Neural progenitor cell (in vitro differentiated cells): ENCODE data around the gene RUSC1. TPM values are rescaled to one million over a fixed set of nuclear protein-coding genes. Genes with fewer than 3 reads are reported as not detected.

Experiments
- DNase-seq: peaks from one replicate; pipeline ENCODE4 v3.0.0-alpha.2; 2016; ENCODE audit warnings: low spot score
- H2AFZ ChIP-seq: fragments of 200-600 bp; sonication (generic); replicated peaks from 2 replicates; pipeline ENCODE4 v1.6.1; 2016; ENCODE audit warnings: antibody characterized with exemption
- H3F3A ChIP-seq: fragments of 200-600 bp; sonication (generic); 2 replicates; pipeline ENCODE4 v1.6.1; 2016; ENCODE audit warnings: antibody characterized with exemption, low read depth
- H3K27ac ChIP-seq: fragments of 200-600 bp; sonication (generic); 2 replicates; pipeline ENCODE4 v1.5.1; 2016; ENCODE audit warnings: mild to moderate bottlenecking
- H3K27me3 ChIP-seq: fragments of 200-600 bp; sonication (generic); 2 replicates; pipeline ENCODE4 v1.6.1; 2016; ENCODE audit warnings: mild to moderate bottlenecking, moderate library complexity
- H3K36me3 ChIP-seq: fragments of 200-600 bp; sonication (generic); 2 replicates; pipeline ENCODE4 v1.5.1; 2016
- H3K4me1 ChIP-seq: fragments of 200-600 bp; sonication (generic); 2 replicates; pipeline ENCODE4 v1.6.1; 2016; ENCODE audit warnings: mixed run types
- H3K4me2 ChIP-seq: fragments of 200-600 bp; sonication (generic); 2 replicates; pipeline ENCODE4 v1.6.1; 2016
- H3K4me3 ChIP-seq: fragments of 200-600 bp; sonication (generic); 2 replicates; pipeline ENCODE4 v1.5.1; 2016
- H3K79me2 ChIP-seq: fragments of 200-600 bp; sonication (generic); 2 replicates; pipeline ENCODE4 v1.6.1; 2016; ENCODE audit warnings: low read depth
- H3K9ac ChIP-seq: fragments of 200-600 bp; sonication (generic); 2 replicates; pipeline ENCODE4 v1.6.1; 2016
- H3K9me3 ChIP-seq: fragments of 200-600 bp; sonication (generic); 2 replicates; pipeline ENCODE4 v1.5.1; 2016; ENCODE audit warnings: low read depth
- H4K20me1 ChIP-seq: fragments of 200-600 bp; sonication (generic); 2 replicates; pipeline ENCODE4 v1.6.1; 2016; ENCODE audit warnings: low read depth
- H3K27ac Mint-ChIP-seq: 3 replicates; pipeline ENCODE4 v1.8.0; 2021; ENCODE audit warnings: mixed read lengths
- H3K27me3 Mint-ChIP-seq: 2 replicates; pipeline ENCODE4 v1.8.0; 2022; ENCODE audit warnings: low read depth, mild to moderate bottlenecking, inconsistent platforms, moderate library complexity, mixed read lengths; ENCODE audit not compliant: insufficient read depth
- H3K36me3 Mint-ChIP-seq: 3 replicates; pipeline ENCODE4 v1.8.0; 2021; ENCODE audit warnings: mixed read lengths
- H3K4me1 Mint-ChIP-seq: 3 replicates; pipeline ENCODE4 v1.8.0; 2021; ENCODE audit warnings: mixed read lengths
- H3K4me3 Mint-ChIP-seq: 3 replicates; pipeline ENCODE4 v1.8.0; 2021; ENCODE audit warnings: mild to moderate bottlenecking, moderate library complexity, mixed read lengths
- H3K9me3 Mint-ChIP-seq: 3 replicates; pipeline ENCODE4 v1.8.0; 2020; ENCODE audit warnings: mixed read lengths
- EZH2 ChIP-seq: fragments of 200-600 bp; sonication (generic); IDR thresholded peaks from 2 replicates; pipeline ENCODE4 v1.6.1; 2017; ENCODE audit warnings: antibody characterized with exemption, mild to moderate bottlenecking, moderate library complexity
- EZH2phosphoT487 ChIP-seq: fragments of 200-600 bp; sonication (generic); IDR thresholded peaks from 2 replicates; pipeline ENCODE4 v1.6.1; 2017; ENCODE audit warnings: antibody characterized with exemption
- total RNA-seq: library from RNA; depleted of rRNA; stranded (reverse); fragments of >200 nt; gene quantifications from 2 replicates; pipeline ENCODE4 v1.2.3, GENCODE V29; 2015; ENCODE audit warnings: low replicate concordance
- TF ChIP-seq, protein P1 (sequence below): fragments of 200-600 bp; sonication (generic); IDR thresholded peaks from 2 replicates; pipeline ENCODE4 v1.5.1; 2017; ENCODE audit warnings: antibody characterized with exemption, mild to moderate bottlenecking

RUSC1 gene
- total RNA-seq, 1 donor from 2014 or later: 17.0 TPM

DNA sequence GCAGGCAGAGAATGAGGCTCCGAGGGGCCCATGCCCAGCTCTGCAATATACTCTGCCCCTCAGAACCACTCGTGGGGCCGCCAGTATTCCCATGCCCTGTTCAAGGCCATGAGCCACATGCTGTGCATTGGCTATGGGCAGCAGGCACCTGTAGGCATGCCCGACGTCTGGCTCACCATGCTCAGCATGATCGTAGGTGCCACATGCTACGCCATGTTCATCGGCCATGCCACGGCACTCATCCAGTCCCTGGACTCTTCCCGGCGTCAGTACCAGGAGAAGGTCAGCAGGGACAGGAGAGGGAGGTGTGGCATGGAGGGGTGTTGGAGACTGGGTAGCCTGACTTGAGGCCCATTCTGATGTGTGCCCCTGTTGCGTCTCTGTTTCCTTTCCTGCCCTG lies 36.2 kb upstream of the RUSC1 start:
- Mint-ChIP-seq H3K9me3 (no peaks in the 10 kb centered on the region), H3K36me3 (peaks cover 13% of the 10 kb centered on the region), H3K4me3 (no peak overlapping the region), H3K27ac (no peak overlapping the region), H3K27me3 (peaks cover 4% of the 10 kb centered on the region), H3K4me1 (peaks cover 2% of the 10 kb centered on the region)
- no peaks in the 10 kb centered on the region for H3K27me3 ChIP-seq
- peaks cover 2% of the 10 kb centered on the region for H3F3A ChIP-seq
- TF ChIP-seq EZH2 (no peak), EZH2phosphoT487 (no peak)
- TF ChIP-seq, protein P1, sequence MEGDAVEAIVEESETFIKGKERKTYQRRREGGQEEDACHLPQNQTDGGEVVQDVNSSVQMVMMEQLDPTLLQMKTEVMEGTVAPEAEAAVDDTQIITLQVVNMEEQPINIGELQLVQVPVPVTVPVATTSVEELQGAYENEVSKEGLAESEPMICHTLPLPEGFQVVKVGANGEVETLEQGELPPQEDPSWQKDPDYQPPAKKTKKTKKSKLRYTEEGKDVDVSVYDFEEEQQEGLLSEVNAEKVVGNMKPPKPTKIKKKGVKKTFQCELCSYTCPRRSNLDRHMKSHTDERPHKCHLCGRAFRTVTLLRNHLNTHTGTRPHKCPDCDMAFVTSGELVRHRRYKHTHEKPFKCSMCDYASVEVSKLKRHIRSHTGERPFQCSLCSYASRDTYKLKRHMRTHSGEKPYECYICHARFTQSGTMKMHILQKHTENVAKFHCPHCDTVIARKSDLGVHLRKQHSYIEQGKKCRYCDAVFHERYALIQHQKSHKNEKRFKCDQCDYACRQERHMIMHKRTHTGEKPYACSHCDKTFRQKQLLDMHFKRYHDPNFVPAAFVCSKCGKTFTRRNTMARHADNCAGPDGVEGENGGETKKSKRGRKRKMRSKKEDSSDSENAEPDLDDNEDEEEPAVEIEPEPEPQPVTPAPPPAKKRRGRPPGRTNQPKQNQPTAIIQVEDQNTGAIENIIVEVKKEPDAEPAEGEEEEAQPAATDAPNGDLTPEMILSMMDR: no peak
- H3K4me3 ChIP-seq: no peak overlapping the region
- H3K27ac ChIP-seq: no peak overlapping the region
- no peak overlapping the region for H2AFZ ChIP-seq
- H3K4me1 ChIP-seq: peaks cover 2% of the 10 kb centered on the region
- H3K36me3 ChIP-seq: no peaks in the 10 kb centered on the region
- H3K79me2 ChIP-seq: no peaks in the 10 kb centered on the region
- H3K9me3 ChIP-seq: no peaks in the 10 kb centered on the region
- no peak overlapping the region for H3K4me2 ChIP-seq
- H3K9ac ChIP-seq: no peak overlapping the region
- DNase-seq: no peak
- H4K20me1 ChIP-seq: peaks cover 1% of the 10 kb centered on the region

GRCh38 chr1:155285063-155285462 lies 35.6 kb upstream of the RUSC1 start:
- Histone ChIP-seq H3K4me2 (no peak overlapping the region), H4K20me1 (no peaks in the 10 kb centered on the region), H3K4me1 (no peaks in the 10 kb centered on the region), H3K79me2 (no peaks in the 10 kb centered on the region), H3K9ac (no peak overlapping the region), H3K27me3 (no peaks in the 10 kb centered on the region), H3F3A (no peaks in the 10 kb centered on the region), H3K27ac (no peak overlapping the region), H3K36me3 (no peaks in the 10 kb centered on the region), H3K9me3 (no peaks in the 10 kb centered on the region), H3K4me3 (no peak overlapping the region), H2AFZ (no peak overlapping the region)
- no peaks in the 10 kb centered on the region for H3K4me1 Mint-ChIP-seq
- peaks cover 11% of the 10 kb centered on the region for H3K36me3 Mint-ChIP-seq
- no peak overlapping the region for H3K4me3 Mint-ChIP-seq
- no peaks in the 10 kb centered on the region for H3K9me3 Mint-ChIP-seq
- no peak for TF ChIP-seq EZH2
- TF ChIP-seq EZH2phosphoT487: no peak
- TF ChIP-seq, protein P1: no peak
- H3K27ac Mint-ChIP-seq: no peak overlapping the region
- peaks cover 6% of the 10 kb centered on the region for H3K27me3 Mint-ChIP-seq
- DNase-seq: no peak

- H2AFZ ChIP-seq: no peak overlapping the region
- no peaks in the 10 kb centered on the region for H3K36me3 ChIP-seq
- TF ChIP-seq EZH2phosphoT487 (no peak), EZH2 (no peak)
- TF ChIP-seq, protein P1: no peak
- no peak overlapping the region for H3K9ac ChIP-seq
- peaks cover 6% of the 10 kb centered on the region for H3K27me3 Mint-ChIP-seq
- H3K9me3 Mint-ChIP-seq: no peaks in the 10 kb centered on the region
- H3K9me3 ChIP-seq: no peaks in the 10 kb centered on the region
- H3K27ac Mint-ChIP-seq: no peak overlapping the region
- no peaks in the 10 kb centered on the region for H3K4me1 Mint-ChIP-seq
- H3K4me2 ChIP-seq: no peak overlapping the region
- no peaks in the 10 kb centered on the region for H3K4me1 ChIP-seq
- no peaks in the 10 kb centered on the region for H3F3A ChIP-seq
- H3K4me3 ChIP-seq: no peak overlapping the region
- no peak for DNase-seq
- H3K79me2 ChIP-seq: no peaks in the 10 kb centered on the region
- H4K20me1 ChIP-seq: no peaks in the 10 kb centered on the region
- H3K27me3 ChIP-seq: no peaks in the 10 kb centered on the region
- H3K27ac ChIP-seq: no peak overlapping the region
- peaks cover 11% of the 10 kb centered on the region for H3K36me3 Mint-ChIP-seq
- no peak overlapping the region for H3K4me3 Mint-ChIP-seq
Observed at GRCh38 chr1:155285631-155286044, 35.1 kb upstream of the RUSC1 start.
